BLaER1 treated with 17β-estradiol and CSF1 and Interleukin-3, amounts not matched to agents 10 nM and 100 nM (cell line): ENCODE data around the gene RHBDD2.
"Not testable (repeated sequence)": the region's sequence is repeated elsewhere in the genome, so short reads cannot be mapped to it uniquely, and the experiment has no call there.

Experiments used
- H3K27ac ChIP-seq, 11 experiments: shearing (Covaris generic); formaldehyde crosslinking; 2 replicates each; pipeline ENCODE4 v1.8.1; 2022
- H3K27me3 ChIP-seq, 11 experiments: shearing (Covaris generic); formaldehyde crosslinking; 2 replicates each; pipeline ENCODE4 v1.8.1; 2022
- H3K36me3 ChIP-seq, 11 experiments: shearing (Covaris generic); formaldehyde crosslinking; 2 replicates each; pipeline ENCODE4 v1.8.1; 2022
- H3K4me1 ChIP-seq, 10 experiments: shearing (Covaris generic); formaldehyde crosslinking; 2 replicates each; pipeline ENCODE4 v1.8.1; 2022
- H3K4me2 ChIP-seq, 11 experiments: shearing (Covaris generic); formaldehyde crosslinking; 2 replicates each; pipeline ENCODE4 v1.8.1; 2022
- H3K4me3 ChIP-seq, 10 experiments: shearing (Covaris generic); formaldehyde crosslinking; 2 replicates each; pipeline ENCODE4 v1.8.1; 2022
- H3K9ac ChIP-seq, 11 experiments: shearing (Covaris generic); formaldehyde crosslinking; 2 replicates each; pipeline ENCODE4 v1.8.1; 2022
- H3K9me3 ChIP-seq, 11 experiments: shearing (Covaris generic); formaldehyde crosslinking; replicated peaks in 1 of 11; 2 replicates each; pipeline ENCODE4 v1.8.1; 2022
- H4K20me1 ChIP-seq, 11 experiments: shearing (Covaris generic); formaldehyde crosslinking; 2 replicates each; pipeline ENCODE4 v1.8.1; 2022
- Cebpa-rat ChIP-seq, 11 experiments: shearing (Covaris generic); IDR thresholded peaks; 2 replicates each; pipeline ENCODE4 v1.8.1; 2022

Gene RHBDD2

GRCh38 chr7:75856536-75856935 lies 22.3 kb upstream of the RHBDD2 start:
- H3K9ac ChIP-seq: peak overlapping the region in 3 of 11 experiments; percentile 25 to 72 (median 60); a peak in 4 of 22 replicates
- peaks cover 0 to 24% (median 5%) of the 10 kb centered on the region in 11 experiments; a peak in 7 of 22 replicates for H3K9me3 ChIP-seq
- H3K27me3 ChIP-seq: no peaks in the 10 kb centered on the region
- H4K20me1 ChIP-seq: no peaks in the 10 kb centered on the region
- TF ChIP-seq Cebpa-rat (IDR thresholded peaks at IDR 0.05): peak in 2 of 11 experiments; percentile 40 to 50; a peak in 2 of 22 replicates
- H3K36me3 ChIP-seq: peaks cover 0 to 45% (median 0%) of the 10 kb centered on the region in 11 experiments; a peak in 4 of 22 replicates
- H3K4me1 ChIP-seq: peaks cover 9 to 88% (median 25%) of the 10 kb centered on the region in 10 experiments
- H3K4me2 ChIP-seq: peak overlapping the region in 6 of 11 experiments; percentile 10 to 64 (median 39); a peak in 9 of 22 replicates
- H3K4me3 ChIP-seq: no peak overlapping the region
- H3K27ac ChIP-seq: peak overlapping the region in 5 of 11 experiments; percentile 50 to 88 (median 65); a peak in 9 of 22 replicates

DNA sequence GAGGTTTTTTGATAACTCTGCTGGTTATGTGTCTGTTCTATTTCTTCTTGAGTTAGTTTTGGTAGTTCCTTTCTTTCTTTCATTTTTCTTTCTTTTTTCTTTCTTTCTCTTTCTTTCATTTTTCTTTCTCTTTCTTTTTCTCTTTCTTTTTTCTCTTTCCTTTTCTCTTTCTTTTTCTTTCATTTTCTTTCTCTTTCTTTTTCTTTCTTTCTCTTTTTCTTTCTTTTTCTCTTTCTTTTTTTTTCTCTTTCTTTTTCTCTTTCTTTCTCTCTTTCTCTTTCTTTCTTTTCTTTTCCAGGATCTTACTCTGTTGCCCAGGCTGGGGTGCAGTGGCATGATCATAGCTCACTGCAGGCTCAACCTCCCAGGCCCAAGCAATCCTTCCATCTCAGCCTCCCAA lies 20.4 kb upstream of the RHBDD2 start:
- Histone ChIP-seq H3K4me1 (peaks cover 9 to 96% (median 30%) of the 10 kb centered on the region in 10 experiments), H3K4me2 (peak overlapping the region in 2 of 11 experiments; percentile 54 to 64; a peak in 5 of 22 replicates), H4K20me1 (no peaks in the 10 kb centered on the region), H3K9ac (no peak overlapping the region), H3K4me3 (no peak overlapping the region), H3K27ac (peak overlapping the region in 2 of 11 experiments; percentile 9 to 88; a peak in 2 of 22 replicates), H3K27me3 (no peaks in the 10 kb centered on the region), H3K36me3 (peaks cover 0 to 27% (median 0%) of the 10 kb centered on the region in 11 experiments; a peak in 3 of 22 replicates), H3K9me3 (peaks cover 0 to 8% (median 2%) of the 10 kb centered on the region in 11 experiments; a peak in 5 of 22 replicates)
- no peak for TF ChIP-seq Cebpa-rat (IDR thresholded peaks at IDR 0.05)

GRCh38 chr7:75861636-75862035 lies 17.2 kb upstream of the RHBDD2 start:
- Histone ChIP-seq H3K4me2 (peak overlapping the region; percentile 13 to 79 (median 47); a peak in 16 of 22 replicates), H3K27ac (peak overlapping the region in 10 of 11 experiments; percentile 17 to 91 (median 58); a peak in 20 of 22 replicates), H3K4me1 (peaks cover 9 to 99% (median 29%) of the 10 kb centered on the region in 10 experiments), H3K9me3 (no peaks in the 10 kb centered on the region), H3K9ac (peak overlapping the region in 3 of 11 experiments; percentile 48 to 76 (median 76); a peak in 5 of 22 replicates), H3K36me3 (peaks cover 0 to 19% (median 0%) of the 10 kb centered on the region in 11 experiments; a peak in 2 of 22 replicates), H3K4me3 (no peak overlapping the region), H4K20me1 (no peaks in the 10 kb centered on the region), H3K27me3 (no peaks in the 10 kb centered on the region)
- TF ChIP-seq Cebpa-rat (IDR thresholded peaks at IDR 0.05): peak in 2 of 11 experiments; percentile 14 to 48; a peak in 2 of 22 replicates

DNA sequence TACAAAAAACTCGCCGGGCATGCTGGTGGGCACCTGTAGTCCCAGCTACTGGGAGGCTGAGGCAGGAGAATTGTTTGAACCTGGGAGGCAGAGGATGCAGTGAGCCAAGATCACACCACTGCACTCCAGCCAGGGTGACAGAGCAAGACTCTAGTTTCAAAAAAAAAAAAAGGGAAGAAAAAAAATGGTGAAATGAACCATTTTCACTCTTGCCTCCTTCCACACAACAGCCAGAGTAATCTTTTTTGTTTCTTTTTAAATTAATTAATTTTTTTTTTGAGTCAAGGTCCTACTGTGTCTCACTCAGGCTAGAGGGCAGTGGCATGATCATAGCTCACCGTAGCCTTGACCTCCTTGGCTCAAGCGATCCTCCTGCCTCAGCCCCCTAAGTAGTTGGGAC lies 14.6 kb upstream of the RHBDD2 start:
- not testable (repeated sequence) for H3K27me3 ChIP-seq, H3K9ac ChIP-seq, H3K4me3 ChIP-seq, H3K9me3 ChIP-seq, H4K20me1 ChIP-seq
- Histone ChIP-seq H3K4me2 (peak overlapping the region in 3 of 11 experiments; percentile 50 to 79 (median 67); a peak in 6 of 22 replicates), H3K27ac (peak overlapping the region in 2 of 11 experiments; percentile 6 to 26; a peak in 4 of 22 replicates), H3K4me1 (peaks cover 9 to 94% (median 31%) of the 10 kb centered on the region in 10 experiments), H3K36me3 (peaks cover 0 to 16% (median 0%) of the 10 kb centered on the region in 11 experiments; a peak in 2 of 22 replicates)

DNA sequence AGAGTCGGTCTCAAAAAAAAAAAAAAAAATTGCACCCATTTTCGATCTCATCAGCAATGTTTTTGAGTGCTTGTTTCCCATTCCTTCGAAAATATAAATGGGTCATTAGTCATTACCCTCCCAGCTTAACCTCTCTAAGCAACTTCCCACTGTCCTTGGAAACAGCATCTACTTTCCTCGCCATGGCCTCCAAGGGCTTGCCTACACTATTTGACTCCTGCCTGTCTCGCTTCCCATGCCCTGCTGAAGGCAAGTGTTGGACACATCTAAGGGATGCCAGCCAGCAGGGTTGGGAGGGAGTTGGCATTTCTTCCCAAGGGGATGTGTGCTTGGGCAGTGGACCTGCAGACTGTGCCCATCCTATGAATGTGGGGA lies 12.7 kb upstream of the RHBDD2 start:
- Histone ChIP-seq H3K9me3 (no peaks in the 10 kb centered on the region), H3K36me3 (no peaks in the 10 kb centered on the region), H4K20me1 (no peaks in the 10 kb centered on the region), H3K4me2 (peak overlapping the region in 5 of 11 experiments; percentile 45 to 79 (median 75); a peak in 9 of 22 replicates), H3K9ac (peak overlapping the region in 1 of 11 experiments; percentile 25; a peak in 2 of 22 replicates), H3K4me1 (peaks cover 5 to 92% (median 24%) of the 10 kb centered on the region in 10 experiments), H3K27ac (peak overlapping the region in 3 of 11 experiments; percentile 10 to 53 (median 18); a peak in 2 of 22 replicates), H3K4me3 (no peak overlapping the region), H3K27me3 (no peaks in the 10 kb centered on the region)
- TF ChIP-seq Cebpa-rat (IDR thresholded peaks at IDR 0.05): no peak

- peaks cover 0 to 92% (median 18%) of the 10 kb centered on the region in 10 experiments; a peak in 16 of 20 replicates for H3K4me1 ChIP-seq
- H3K4me3 ChIP-seq: no peak overlapping the region
- no peaks in the 10 kb centered on the region for H3K27me3 ChIP-seq
- no peaks in the 10 kb centered on the region for H4K20me1 ChIP-seq
- H3K27ac ChIP-seq: peak overlapping the region in 5 of 11 experiments; percentile 0 to 53 (median 28); a peak in 6 of 22 replicates
- peak overlapping the region in 1 of 11 experiments; percentile 25; a peak in 2 of 22 replicates for H3K9ac ChIP-seq
- no peaks in the 10 kb centered on the region for H3K9me3 ChIP-seq
- TF ChIP-seq Cebpa-rat (IDR thresholded peaks at IDR 0.05): peak in 4 of 11 experiments; percentile 25 to 57 (median 40); a peak in 4 of 22 replicates
- no peaks in the 10 kb centered on the region for H3K36me3 ChIP-seq
- peak overlapping the region in 6 of 11 experiments; percentile 6 to 79 (median 66); a peak in 10 of 22 replicates for H3K4me2 ChIP-seq
Measured at GRCh38 chr7:75866489-75867389, 12.1 kb upstream of the RHBDD2 start.

DNA sequence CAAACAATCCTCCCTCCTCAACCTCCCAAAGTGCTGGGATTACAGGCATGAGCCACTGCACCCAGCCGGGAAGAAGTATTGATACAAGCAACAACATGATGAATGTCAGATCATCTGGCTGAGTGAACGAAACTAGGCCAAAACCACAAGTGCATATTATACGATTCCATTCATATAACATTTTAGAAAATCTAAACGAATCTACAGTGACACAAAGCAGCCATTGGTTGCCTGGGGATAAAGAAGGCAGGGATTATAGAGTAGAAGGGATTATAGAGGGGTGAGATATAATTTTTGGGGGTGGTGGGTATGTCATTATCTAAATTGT lies 11.5 kb upstream of the RHBDD2 start:
- H3K9ac ChIP-seq: no peak overlapping the region
- H3K4me1 ChIP-seq: peaks cover 0 to 92% (median 15%) of the 10 kb centered on the region in 10 experiments; a peak in 12 of 20 replicates
- no peaks in the 10 kb centered on the region for H3K9me3 ChIP-seq
- no peaks in the 10 kb centered on the region for H3K27me3 ChIP-seq
- TF ChIP-seq Cebpa-rat (IDR thresholded peaks at IDR 0.05): no peak
- no peak overlapping the region for H3K4me3 ChIP-seq
- no peaks in the 10 kb centered on the region for H3K36me3 ChIP-seq
- H4K20me1 ChIP-seq: no peaks in the 10 kb centered on the region
- 0 out of 22 replicates have a peak overlapping the region, but pooled peaks of 1 of the 11 experiments have one; percentile 28 for H3K27ac ChIP-seq
- H3K4me2 ChIP-seq: peak overlapping the region in 6 of 11 experiments; percentile 6 to 79 (median 66); a peak in 10 of 22 replicates

GRCh38 chr7:75868153-75868552 lies 10.7 kb upstream of the RHBDD2 start:
- peaks cover 0 to 92% (median 16%) of the 10 kb centered on the region in 10 experiments; a peak in 12 of 20 replicates for H3K4me1 ChIP-seq
- H3K27me3 ChIP-seq: no peaks in the 10 kb centered on the region
- H4K20me1 ChIP-seq: no peaks in the 10 kb centered on the region
- TF ChIP-seq Cebpa-rat (IDR thresholded peaks at IDR 0.05): no peak
- no peaks in the 10 kb centered on the region for H3K36me3 ChIP-seq
- H3K27ac ChIP-seq: no peak overlapping the region
- no peak overlapping the region for H3K9ac ChIP-seq
- no peak overlapping the region for H3K4me3 ChIP-seq
- 0 out of 22 replicates have a peak overlapping the region, but pooled peaks of 1 of the 11 experiments have one; percentile 43 for H3K4me2 ChIP-seq
- no peaks in the 10 kb centered on the region for H3K9me3 ChIP-seq
